ENCODE measurements around the gene GAK.

The GAK gene

GRCh38 chr4:826508-827208 lies 105.5 kb downstream of the GAK start:
- DNase-seq, result no peak

GRCh38 chr4:825971-826330 lies 106.2 kb downstream of the GAK start, which contains the start of gene CPLX1:
Gene CPLX1, minus strand, starts transcription at chr4:826129. Its CDS starts 1,607 bp downstream, at chr4:824522.
- no peak for DNase-seq

- DNase-seq, result no peak
Observed at GRCh38 chr4:825063-825970, 106.8 kb downstream of the GAK start.

GRCh38 chr4:824461-825062 lies 107.6 kb downstream of the GAK start:
- no peak for DNase-seq

GRCh38 chr4:823761-824460 lies 108.2 kb downstream of the GAK start:
- DNase-seq, result no peak

- no peak for DNase-seq
Observed at GRCh38 chr4:823176-823760, 108.8 kb downstream of the GAK start.

GRCh38 chr4:822361-823175 lies 109.5 kb downstream of the GAK start:
- DNase-seq, result no peak

- DNase-seq, result no peak
Observed at GRCh38 chr4:821631-822030, 110.5 kb downstream of the GAK start.

- DNase-seq, result no peak
Observed at GRCh38 chr4:821181-821591, 110.9 kb downstream of the GAK start.

- no peak for DNase-seq
Observed at GRCh38 chr4:820230-821172, 111.6 kb downstream of the GAK start.

- DNase-seq, result no peak
Observed at GRCh38 chr4:819401-820229, 112.5 kb downstream of the GAK start.

GRCh38 chr4:818106-818921 lies 113.8 kb downstream of the GAK start:
- DNase-seq, result no peak

- no peak for DNase-seq
Observed at GRCh38 chr4:815464-816146, 116.5 kb downstream of the GAK start.

GRCh38 chr4:814312-814850 lies 117.7 kb downstream of the GAK start:
- DNase-seq, result no peak

- DNase-seq, result no peak
Observed at GRCh38 chr4:813900-814299, 118.2 kb downstream of the GAK start.

GRCh38 chr4:808860-809570 lies 123.1 kb downstream of the GAK start:
- DNase-seq, result no peak

- DNase-seq, result no peak
Observed at GRCh38 chr4:807792-808191, 124.3 kb downstream of the GAK start.
